Fibroblast of lung (primary cell): ENCODE data around the gene ZDHHC9. TPM values are rescaled to one million over a fixed set of nuclear protein-coding genes. Genes with fewer than 3 reads are reported as not detected.

Source experiments
- DNase-seq, 2 donors: peaks; one replicate each; pipeline versions ENCODE4 v3.0.0 to v3.0.0-alpha.2; 2010; ENCODE audit warnings: low read depth in 2 of 2
- H2AFZ ChIP-seq: 2 replicates; pipeline ENCODE4 v1.5.1; 2012; ENCODE audit warnings: low read length, control low read depth, inconsistent platforms
- H3K27ac ChIP-seq: 2 replicates; pipeline ENCODE4 v1.5.1; 2011; ENCODE audit warnings: low read length, control low read depth; ENCODE audit not compliant: insufficient read depth
- H3K27me3 ChIP-seq: 2 replicates; pipeline ENCODE4 v1.5.1; 2011; ENCODE audit warnings: mild to moderate bottlenecking, low read length; ENCODE audit not compliant: control insufficient read depth, insufficient read depth
- H3K36me3 ChIP-seq: 2 replicates; pipeline ENCODE4 v1.5.1; 2011; ENCODE audit warnings: low read length; ENCODE audit not compliant: control insufficient read depth, insufficient read depth
- H3K4me1 ChIP-seq: 2 replicates; pipeline ENCODE4 v1.5.1; 2011; ENCODE audit warnings: low read length; ENCODE audit not compliant: control insufficient read depth, insufficient read depth; ENCODE audit errors: extremely low read depth
- H3K4me2 ChIP-seq: 2 replicates; pipeline ENCODE4 v1.5.1; 2011; ENCODE audit warnings: low read length, control low read depth; ENCODE audit not compliant: insufficient read depth; ENCODE audit errors: extremely low read depth
- H3K4me3 ChIP-seq, 4 experiments: fragments of 200-600 bp in 1 of 4; sonication (generic) in 1 of 4; replicated peaks in 1 of 4; 2 replicates each; pipeline ENCODE4 v1.5.1; 2011 to 2016; ENCODE audit warnings: low read length in 4 of 4, low read depth in 3 of 4, mild to moderate bottlenecking in 3 of 4, control low read depth in 2 of 4, inconsistent platforms in 1 of 4, mixed read lengths in 1 of 4; ENCODE audit not compliant: insufficient read depth in 1 of 4; ENCODE audit errors: control extremely low read depth in 1 of 4
- H3K79me2 ChIP-seq: 2 replicates; pipeline ENCODE4 v1.5.1; 2012; ENCODE audit warnings: mild to moderate bottlenecking, low read length, inconsistent platforms; ENCODE audit not compliant: control insufficient read depth, insufficient read depth
- H3K9ac ChIP-seq: 2 replicates; pipeline ENCODE4 v1.5.1; 2011; ENCODE audit warnings: mild to moderate bottlenecking, low read length, control low read depth; ENCODE audit not compliant: insufficient read depth
- H3K9me3 ChIP-seq: 2 replicates; pipeline ENCODE4 v1.5.1; 2012; ENCODE audit warnings: low read depth, low read length; ENCODE audit not compliant: control insufficient read depth, insufficient read depth
- H4K20me1 ChIP-seq: 2 replicates; pipeline ENCODE4 v1.5.1; 2011; ENCODE audit warnings: low read length; ENCODE audit not compliant: control insufficient read depth, insufficient read depth; ENCODE audit errors: extremely low read depth
- EZH2 ChIP-seq: IDR thresholded peaks from 2 replicates; pipeline ENCODE4 v1.5.1; 2012; ENCODE audit warnings: low read length, control low read depth, mild to moderate bottlenecking; ENCODE audit errors: missing control alignments
- polyA plus RNA-seq, 2 donors: library from polyadenylated mRNA; depleted of rRNA in 1 of 2; stranded (reverse) in 1 of 2; unstranded in 1 of 2; fragments of >200 nt; gene quantifications; 2 replicates each; pipeline ENCODE4 v1.2.1, GENCODE V29; 2011 to 2012; ENCODE audit warnings: missing spikeins in 1 of 2
- total RNA-seq: library from RNA; depleted of rRNA; stranded (reverse); fragments of >200 nt; gene quantifications from 2 replicates; pipeline ENCODE4 v1.2.1, GENCODE V29; 2014
- TF ChIP-seq, protein P1 (sequence below), 2 donors: IDR thresholded peaks in 1 of 2; conservative IDR thresholded peaks in 1 of 2; 1 replicate in 1 of 2; 2 replicates in 1 of 2; pipeline ENCODE4 v1.5.1; 2011 to 2012; ENCODE audit warnings: low read length in 2 of 2, control low read depth in 1 of 2, inconsistent platforms in 1 of 2, low read depth in 1 of 2, mild to moderate bottlenecking in 1 of 2

Gene ZDHHC9
- total and polyA plus RNA-seq, 2 donors (not counting 1 experiment from before 2014, with no cell fraction given), result 21.8 to 38.4 TPM

DNA sequence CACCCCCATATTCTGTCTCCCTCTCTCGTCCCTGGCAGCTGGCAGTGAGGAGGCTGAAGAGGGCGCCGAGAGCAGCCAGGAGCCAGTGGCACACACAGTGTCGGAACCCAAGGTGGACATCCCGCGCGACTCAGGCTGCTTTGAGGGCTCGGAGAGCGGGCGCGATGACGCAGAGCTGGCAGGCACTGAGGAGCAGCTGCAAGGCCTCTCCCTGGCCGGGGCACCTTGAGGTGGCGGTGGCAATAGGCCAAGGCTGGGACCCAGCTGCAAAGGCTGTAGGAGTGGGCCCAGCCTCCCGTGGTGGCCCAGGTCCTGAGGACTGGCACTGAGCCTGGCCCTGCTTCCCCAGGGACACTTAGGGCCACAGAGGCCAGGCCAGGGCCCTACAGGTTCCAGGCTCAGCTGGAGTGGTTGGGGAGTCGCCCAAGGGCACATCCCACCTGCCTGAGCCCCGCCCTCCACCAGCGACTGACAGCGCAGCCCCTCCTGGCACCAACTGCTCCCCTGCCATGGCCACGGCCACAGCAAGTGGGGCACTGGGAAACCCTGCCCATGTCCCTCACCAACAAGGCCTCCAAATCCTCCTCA, 50.0 kb downstream of the ZDHHC9 start:
- DNase-seq, result no peak
- no peak overlapping the region for H3K4me2 ChIP-seq

DNA sequence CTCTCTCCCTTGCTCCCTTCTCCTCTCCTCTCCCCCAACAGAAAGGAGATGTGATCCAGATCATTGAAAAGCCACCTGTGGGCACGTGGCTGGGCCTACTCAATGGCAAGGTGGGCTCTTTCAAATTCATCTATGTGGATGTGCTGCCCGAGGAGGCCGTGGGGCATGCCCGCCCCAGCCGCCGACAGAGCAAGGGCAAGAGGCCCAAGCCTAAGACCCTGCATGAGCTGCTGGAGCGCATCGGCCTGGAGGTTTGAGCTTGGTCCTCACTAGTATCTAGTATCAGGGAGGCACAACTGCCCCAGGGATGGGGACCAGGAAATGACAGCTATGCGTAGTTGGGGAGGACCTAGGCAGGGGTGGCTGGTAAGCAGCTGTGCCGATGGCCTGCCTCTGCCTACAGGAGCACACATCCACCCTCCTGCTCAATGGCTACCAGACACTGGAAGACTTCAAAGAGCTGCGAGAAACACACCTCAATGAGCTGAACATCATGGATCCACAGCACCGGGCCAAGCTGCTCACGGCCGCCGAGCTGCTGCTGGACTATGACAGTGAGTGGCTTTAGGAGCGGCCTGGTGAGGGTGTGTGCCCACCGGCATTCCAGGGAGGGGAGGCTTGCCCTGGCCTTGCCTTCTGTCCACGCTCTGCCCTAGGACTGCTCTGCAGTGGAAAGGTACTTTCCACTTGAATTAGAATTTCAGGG, 50.9 kb downstream of the ZDHHC9 start:
- H3K27ac ChIP-seq, result no peak overlapping the region
- no peaks in the 10 kb centered on the region for H3K9me3 ChIP-seq
- DNase-seq, result no peak
- H3K9ac ChIP-seq, result no peak overlapping the region
- no peaks in the 10 kb centered on the region for H3K36me3 ChIP-seq
- H3K4me3 ChIP-seq, result no peak overlapping the region
- H3K27me3 ChIP-seq, result no peaks in the 10 kb centered on the region
- H2AFZ ChIP-seq, result no peak overlapping the region
- no peaks in the 10 kb centered on the region for H4K20me1 ChIP-seq
- TF ChIP-seq, protein P1, sequence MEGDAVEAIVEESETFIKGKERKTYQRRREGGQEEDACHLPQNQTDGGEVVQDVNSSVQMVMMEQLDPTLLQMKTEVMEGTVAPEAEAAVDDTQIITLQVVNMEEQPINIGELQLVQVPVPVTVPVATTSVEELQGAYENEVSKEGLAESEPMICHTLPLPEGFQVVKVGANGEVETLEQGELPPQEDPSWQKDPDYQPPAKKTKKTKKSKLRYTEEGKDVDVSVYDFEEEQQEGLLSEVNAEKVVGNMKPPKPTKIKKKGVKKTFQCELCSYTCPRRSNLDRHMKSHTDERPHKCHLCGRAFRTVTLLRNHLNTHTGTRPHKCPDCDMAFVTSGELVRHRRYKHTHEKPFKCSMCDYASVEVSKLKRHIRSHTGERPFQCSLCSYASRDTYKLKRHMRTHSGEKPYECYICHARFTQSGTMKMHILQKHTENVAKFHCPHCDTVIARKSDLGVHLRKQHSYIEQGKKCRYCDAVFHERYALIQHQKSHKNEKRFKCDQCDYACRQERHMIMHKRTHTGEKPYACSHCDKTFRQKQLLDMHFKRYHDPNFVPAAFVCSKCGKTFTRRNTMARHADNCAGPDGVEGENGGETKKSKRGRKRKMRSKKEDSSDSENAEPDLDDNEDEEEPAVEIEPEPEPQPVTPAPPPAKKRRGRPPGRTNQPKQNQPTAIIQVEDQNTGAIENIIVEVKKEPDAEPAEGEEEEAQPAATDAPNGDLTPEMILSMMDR (conservative IDR thresholded peaks at IDR 0.05 in 1 of 2, IDR thresholded peaks at IDR 0.05 in 1 of 2; ENCODE audit: low read depth in 1 of 2, low read length in 2 of 2), result no peak
- no peak for TF ChIP-seq EZH2
- H3K4me1 ChIP-seq, result no peaks in the 10 kb centered on the region
- no peaks in the 10 kb centered on the region for H3K79me2 ChIP-seq
- H3K4me2 ChIP-seq, result no peak overlapping the region

More for the DNA sequence above, 50.0 kb downstream of the ZDHHC9 start:
- Histone ChIP-seq H3K36me3 (no peaks in the 10 kb centered on the region), H3K9ac (no peak overlapping the region), H3K4me1 (no peaks in the 10 kb centered on the region), H3K79me2 (no peaks in the 10 kb centered on the region), H3K27ac (no peak overlapping the region), H3K4me3 (no peak overlapping the region), H2AFZ (no peak overlapping the region), H3K9me3 (no peaks in the 10 kb centered on the region), H4K20me1 (no peaks in the 10 kb centered on the region), H3K27me3 (no peaks in the 10 kb centered on the region)
- TF ChIP-seq, protein P1 (conservative IDR thresholded peaks at IDR 0.05 in 1 of 2, IDR thresholded peaks at IDR 0.05 in 1 of 2; ENCODE audit: low read depth in 1 of 2, low read length in 2 of 2), result no peak
- no peak for TF ChIP-seq EZH2

DNA sequence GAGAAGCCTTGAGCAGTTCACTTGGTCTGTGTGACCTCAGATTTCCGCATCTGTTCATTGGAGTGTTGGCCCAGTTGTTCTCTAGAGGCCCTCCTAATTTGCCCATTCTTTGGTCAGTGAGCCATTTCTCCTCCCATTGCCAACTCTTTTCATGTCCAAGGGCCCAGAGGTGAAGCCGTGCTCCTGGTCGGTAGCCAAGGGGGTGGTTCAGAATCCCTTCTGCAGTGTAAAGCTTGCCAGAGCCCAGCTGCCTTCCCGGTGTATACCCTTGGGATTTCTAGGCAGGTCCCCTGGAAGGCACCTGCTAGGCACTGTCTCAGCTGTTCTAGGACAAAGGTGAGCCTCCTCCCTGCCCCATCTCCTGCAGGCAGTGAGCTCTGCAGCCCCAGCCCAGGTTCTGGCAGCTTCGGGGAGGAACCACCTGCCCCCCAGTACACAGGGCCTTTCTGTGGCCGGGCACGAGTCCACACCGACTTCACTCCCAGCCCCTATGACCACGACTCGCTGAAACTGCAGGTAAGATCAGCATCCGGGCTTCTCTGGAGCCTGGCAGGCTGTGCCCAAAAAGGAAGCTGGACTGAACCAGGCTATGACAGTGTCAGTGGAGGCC, 51.6 kb downstream of the ZDHHC9 start:
- H3K27ac ChIP-seq, result no peak overlapping the region
- H2AFZ ChIP-seq, result no peak overlapping the region
- H3K9me3 ChIP-seq, result no peaks in the 10 kb centered on the region
- H3K4me1 ChIP-seq, result no peaks in the 10 kb centered on the region
- TF ChIP-seq, protein P1 (conservative IDR thresholded peaks at IDR 0.05 in 1 of 2, IDR thresholded peaks at IDR 0.05 in 1 of 2; ENCODE audit: low read depth in 1 of 2, low read length in 2 of 2), result no peak
- TF ChIP-seq EZH2, result no peak
- H3K9ac ChIP-seq, result no peak overlapping the region
- H3K4me2 ChIP-seq, result no peak overlapping the region
- H3K4me3 ChIP-seq, result no peak overlapping the region
- H3K79me2 ChIP-seq, result no peaks in the 10 kb centered on the region
- H3K27me3 ChIP-seq, result no peaks in the 10 kb centered on the region
- DNase-seq, result no peak
- H3K36me3 ChIP-seq, result no peaks in the 10 kb centered on the region
- H4K20me1 ChIP-seq, result no peaks in the 10 kb centered on the region
